Psoas muscle (tissue), 8 donors: ENCODE data around the gene CFAP65. TPM values are rescaled to one million over a fixed set of nuclear protein-coding genes. Genes with fewer than 3 reads are reported as not detected.

Experiments
- ATAC-seq, 4 donors: fragments of 200-7000 bp; cut with Tn5 transposase; one replicate each; pipeline ENCODE4 v1.9.1; 2020; ENCODE audit warnings: moderate library complexity in 3 of 4, mild to moderate bottlenecking in 2 of 4
- DNase-seq, 2 donors: peaks; one replicate each; pipeline ENCODE4 v3.0.0-alpha.2; 2020
- H3K27ac ChIP-seq: fragments of 200-600 bp; one replicate; pipeline ENCODE4 v1.8.0; 2022
- H3K27me3 ChIP-seq, 3 donors: fragments of 200-600 bp in 1 of 3; one replicate each; pipeline versions ENCODE4 v1.6.1 to v1.8.0; 2013 to 2022; ENCODE audit warnings: low read length in 2 of 3, mild to moderate bottlenecking in 2 of 3, moderate library complexity in 1 of 3; ENCODE audit not compliant: insufficient read depth in 3 of 3
- H3K36me3 ChIP-seq, 2 donors: fragments of 200-600 bp in 1 of 2; one replicate each; pipeline versions ENCODE4 v1.6.1 to v1.8.0; 2013 to 2022; ENCODE audit warnings: low read depth in 1 of 2, mild to moderate bottlenecking in 1 of 2, moderate library complexity in 1 of 2; ENCODE audit not compliant: insufficient read depth in 1 of 2
- H3K4me1 ChIP-seq: fragments of 200-600 bp; one replicate; pipeline ENCODE4 v1.8.0; 2022
- H3K4me3 ChIP-seq: fragments of 200-600 bp; one replicate; pipeline ENCODE4 v1.8.0; 2022; ENCODE audit warnings: mild to moderate bottlenecking
- H3K9me3 ChIP-seq: fragments of 200-600 bp; one replicate; pipeline ENCODE4 v1.8.0; 2022
- WGBS, 3 donors: extraction: QIAGEN DNeasy Blood & Tissue Kit; methylation state at CpG; one replicate each; pipeline versions ENCODE4 v1.1.6 to v1.1.7; 2013; 5-methylcytosine and 5-hydroxymethylcytosine counted together
- intact Hi-C, 2 donors: fragments of 100-400 bp; cut with DNase I; formaldehyde crosslinking; loops; one replicate each; pipeline versions ENCODE4 v1.11.0 to v1.14.2; 2022
- polyA plus RNA-seq, 3 donors: library from polyadenylated mRNA; stranded (reverse); fragments of 200-250 nt; gene quantifications; one replicate each; pipeline ENCODE4 v1.2.3, GENCODE V29; 2013
- total RNA-seq, 4 donors: library from RNA; stranded (reverse); fragmentation: NEBNext Ultra II Directional in 2 of 4; extraction: Animal tissue kit (Norgen Biotek cat#: 25700) in 2 of 4; gene quantifications; one replicate each; pipeline versions ENCODE4 v1.2.1 to v1.2.4, GENCODE V29; 2021 to 2023
- TF ChIP-seq, protein P1 (sequence below): fragments of 200-600 bp; IDR thresholded peaks from one replicate; pipeline ENCODE4 v1.8.0; 2022; ENCODE audit warnings: antibody characterized with exemption
- donor health status: healthy with polysubstance abuse.
- donor health status: DM: no; HTN: no; CAD: no; lungs with moderate emphysema.
- donor health status: Bipolar disorder and iron deficiency.
- donor health status: healthy.
- donor health status: DM: yes; HTN: yes; CAD: no.
- donor health status: DM: no; HTN: no; CAD: no.
- donor health status: DM: no; HTN: no; CAD: no.
- donor health status: DM: yes; HTN: yes; CAD: no.

Gene CFAP65
- total and polyA plus RNA-seq, 7 donors: not detected

DNA sequence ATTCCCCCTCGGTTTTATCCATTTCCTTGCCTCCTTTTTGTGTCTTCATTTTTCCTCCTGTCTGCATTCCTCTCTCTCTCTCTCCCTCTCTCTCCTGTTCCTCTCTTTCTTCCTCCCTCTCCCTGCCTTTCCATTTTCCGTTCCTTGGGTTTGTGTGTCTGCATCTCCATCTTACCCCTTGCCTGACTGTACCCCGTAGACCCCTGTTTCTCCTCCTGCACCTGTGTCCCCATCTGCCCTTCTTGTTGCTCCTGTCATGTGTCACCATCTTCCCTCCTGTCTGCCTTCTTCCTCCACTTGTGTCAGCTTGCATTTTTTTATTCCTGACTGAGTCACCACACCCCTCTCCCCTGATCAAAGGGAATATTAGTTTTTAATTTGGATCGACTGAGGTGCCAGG lies 80.1 kb downstream of the CFAP65 start:
- Histone ChIP-seq H3K4me3 (no peak overlapping the region), H3K36me3 (no peaks in the 10 kb centered on the region), H3K9me3 (no peaks in the 10 kb centered on the region), H3K27me3 (peaks cover 0 to 98% (median 44%) of the 10 kb centered on the region in 3 donors), H3K27ac (no peak overlapping the region), H3K4me1 (peaks cover 6% of the 10 kb centered on the region)
- DNase-seq (no peak), ATAC-seq (no peak)
- 5 to 9% (median 5%) methylated on average over 4 of the region's 4 CpGs for WGBS, 3 donors
- TF ChIP-seq, protein P1, sequence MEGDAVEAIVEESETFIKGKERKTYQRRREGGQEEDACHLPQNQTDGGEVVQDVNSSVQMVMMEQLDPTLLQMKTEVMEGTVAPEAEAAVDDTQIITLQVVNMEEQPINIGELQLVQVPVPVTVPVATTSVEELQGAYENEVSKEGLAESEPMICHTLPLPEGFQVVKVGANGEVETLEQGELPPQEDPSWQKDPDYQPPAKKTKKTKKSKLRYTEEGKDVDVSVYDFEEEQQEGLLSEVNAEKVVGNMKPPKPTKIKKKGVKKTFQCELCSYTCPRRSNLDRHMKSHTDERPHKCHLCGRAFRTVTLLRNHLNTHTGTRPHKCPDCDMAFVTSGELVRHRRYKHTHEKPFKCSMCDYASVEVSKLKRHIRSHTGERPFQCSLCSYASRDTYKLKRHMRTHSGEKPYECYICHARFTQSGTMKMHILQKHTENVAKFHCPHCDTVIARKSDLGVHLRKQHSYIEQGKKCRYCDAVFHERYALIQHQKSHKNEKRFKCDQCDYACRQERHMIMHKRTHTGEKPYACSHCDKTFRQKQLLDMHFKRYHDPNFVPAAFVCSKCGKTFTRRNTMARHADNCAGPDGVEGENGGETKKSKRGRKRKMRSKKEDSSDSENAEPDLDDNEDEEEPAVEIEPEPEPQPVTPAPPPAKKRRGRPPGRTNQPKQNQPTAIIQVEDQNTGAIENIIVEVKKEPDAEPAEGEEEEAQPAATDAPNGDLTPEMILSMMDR: no peak
- intact Hi-C loops: no loop called here

DNA sequence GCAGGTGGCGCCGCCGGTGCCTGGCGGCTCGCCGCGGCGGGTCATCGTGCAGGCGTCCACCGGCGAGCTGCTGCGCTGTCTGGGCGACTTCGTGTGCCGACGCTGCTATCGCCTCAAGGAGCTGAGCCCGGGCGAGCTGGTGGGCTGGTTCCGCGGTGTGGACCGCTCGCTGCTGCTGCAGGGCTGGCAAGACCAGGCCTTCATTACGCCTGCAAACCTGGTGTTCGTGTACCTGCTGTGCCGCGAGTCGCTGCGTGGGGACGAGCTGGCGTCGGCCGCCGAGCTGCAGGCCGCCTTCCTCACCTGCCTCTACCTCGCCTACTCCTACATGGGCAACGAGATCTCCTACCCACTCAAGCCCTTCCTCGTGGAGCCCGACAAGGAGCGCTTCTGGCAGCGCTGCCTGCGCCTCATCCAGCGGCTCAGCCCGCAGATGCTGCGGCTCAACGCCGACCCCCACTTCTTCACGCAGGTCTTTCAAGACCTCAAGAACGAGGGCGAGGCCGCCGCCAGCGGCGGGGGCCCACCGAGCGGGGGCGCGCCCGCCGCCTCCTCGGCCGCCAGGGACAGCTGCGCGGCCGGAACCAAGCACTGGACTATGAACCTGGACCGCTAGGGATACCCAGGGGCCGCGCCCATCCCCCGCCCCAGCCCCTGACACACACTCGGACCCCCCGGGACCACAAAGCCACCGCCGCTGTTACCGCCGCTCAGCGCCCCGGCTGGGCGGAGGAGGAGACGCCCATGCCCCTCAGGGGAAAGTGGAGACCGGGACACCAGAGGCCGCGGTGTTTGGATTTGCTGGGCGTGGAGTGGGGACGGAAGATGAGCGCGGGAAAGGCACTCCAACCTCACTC lies 80.8 kb downstream of the CFAP65 start:
- DNase-seq: no peak

DNA sequence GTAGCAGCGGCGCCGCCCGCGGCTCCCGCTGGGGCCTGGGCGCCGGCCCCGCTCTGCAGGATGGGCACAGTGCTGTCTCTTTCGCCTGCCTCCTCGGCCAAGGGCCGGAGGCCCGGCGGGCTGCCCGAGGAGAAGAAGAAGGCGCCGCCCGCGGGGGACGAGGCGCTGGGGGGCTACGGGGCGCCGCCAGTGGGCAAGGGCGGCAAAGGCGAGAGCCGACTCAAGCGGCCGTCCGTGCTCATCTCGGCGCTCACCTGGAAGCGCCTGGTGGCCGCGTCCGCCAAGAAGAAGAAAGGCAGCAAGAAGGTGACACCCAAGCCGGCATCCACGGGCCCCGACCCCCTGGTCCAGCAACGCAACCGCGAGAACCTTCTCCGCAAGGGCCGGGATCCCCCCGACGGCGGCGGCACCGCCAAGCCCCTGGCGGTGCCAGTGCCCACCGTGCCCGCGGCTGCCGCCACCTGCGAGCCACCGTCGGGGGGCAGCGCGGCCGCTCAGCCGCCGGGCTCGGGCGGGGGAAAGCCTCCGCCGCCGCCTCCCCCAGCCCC lies 81.5 kb downstream of the CFAP65 start:
- WGBS, 3 donors: 0 to 1% (median 1%) methylated on average over 20 to 67 of the region's 67 CpGs
- Histone ChIP-seq H3K27me3 (peaks cover 0 to 91% (median 41%) of the 10 kb centered on the region in 3 donors), H3K4me1 (peaks cover 6% of the 10 kb centered on the region), H3K27ac (no peak overlapping the region), H3K4me3 (peak overlapping the region; percentile 61), H3K9me3 (no peaks in the 10 kb centered on the region), H3K36me3 (no peaks in the 10 kb centered on the region)
- TF ChIP-seq, protein P1: no peak
- no peak for DNase-seq
- no peak for ATAC-seq
- intact Hi-C loops: no loop called here

More for the DNA sequence above, 80.8 kb downstream of the CFAP65 start:
- 1 to 2% (median 2%) methylated on average over 73 to 87 of the region's 87 CpGs for WGBS, 3 donors
- Histone ChIP-seq H3K27ac (no peak overlapping the region), H3K27me3 (peaks cover 0 to 92% (median 44%) of the 10 kb centered on the region in 3 donors), H3K4me1 (peaks cover 6% of the 10 kb centered on the region), H3K9me3 (no peaks in the 10 kb centered on the region), H3K4me3 (no peak overlapping the region), H3K36me3 (no peaks in the 10 kb centered on the region)
- intact Hi-C loops: no loop called here
- ATAC-seq: no peak
- TF ChIP-seq, protein P1: no peak

DNA sequence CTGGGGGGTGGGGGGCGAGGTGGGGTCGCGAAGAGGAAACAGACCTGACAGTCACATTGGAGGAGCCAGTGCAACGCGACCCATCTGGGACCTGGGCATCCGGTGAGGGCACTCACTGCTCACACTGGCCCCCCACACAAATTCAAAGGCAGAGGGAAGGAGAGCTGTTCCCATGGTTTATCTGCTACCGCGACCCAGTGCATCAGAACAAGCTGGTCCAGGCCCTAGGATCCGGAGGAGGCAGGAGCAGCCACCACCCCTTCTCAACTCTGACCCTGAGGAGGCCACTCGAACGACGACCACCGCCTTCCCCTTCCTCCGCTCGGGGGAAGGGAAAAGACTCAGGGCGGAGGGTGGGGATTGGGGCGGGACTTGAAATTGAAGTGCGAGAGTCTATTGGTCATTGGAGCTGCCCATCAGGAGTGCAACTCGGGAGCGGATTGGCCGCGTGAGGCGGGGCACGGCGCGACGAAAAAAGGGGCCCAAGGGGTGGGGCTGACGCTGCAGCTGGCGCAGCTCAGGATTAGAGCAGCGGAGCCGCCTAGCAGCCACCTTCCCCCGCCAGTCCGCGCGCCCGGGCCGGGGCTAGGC lies 82.1 kb downstream of the CFAP65 start, which contains the start of gene CDK5R2:
Gene CDK5R2, plus strand, starts transcription at position 526 of the 591 bp plus-strand sequence. CDS start 155 bp downstream, outside the sequence.
- intact Hi-C loops: no loop called here
- H3K27ac ChIP-seq: no peak within 1 kb of the TSS
- peak; percentile 69 to 85 for DNase-seq
- WGBS, 3 donors: 2% methylated on average over 29 to 37 of the region's 37 CpGs
- H3K4me3 ChIP-seq: peak within 1 kb of the TSS; percentile 61
- H3K4me1 ChIP-seq: peaks cover 6% of the 10 kb centered on the region
- no peaks in the 10 kb centered on the region for H3K36me3 ChIP-seq
- peaks cover 0 to 91% (median 36%) of the 10 kb centered on the region in 3 donors for H3K27me3 ChIP-seq
- TF ChIP-seq, protein P1: no peak
- ATAC-seq: peak; percentile 89 to 97 (median 96)
- no peaks in the 10 kb centered on the region for H3K9me3 ChIP-seq
